ENCODE results near the gene CABP7. TPM values are rescaled to one million over a fixed set of nuclear protein-coding genes. Genes with fewer than 3 reads are reported as not detected.

Gene CABP7
- 6.6 and 11.0 TPM in 2 replicates for polyA plus RNA-seq

DNA sequence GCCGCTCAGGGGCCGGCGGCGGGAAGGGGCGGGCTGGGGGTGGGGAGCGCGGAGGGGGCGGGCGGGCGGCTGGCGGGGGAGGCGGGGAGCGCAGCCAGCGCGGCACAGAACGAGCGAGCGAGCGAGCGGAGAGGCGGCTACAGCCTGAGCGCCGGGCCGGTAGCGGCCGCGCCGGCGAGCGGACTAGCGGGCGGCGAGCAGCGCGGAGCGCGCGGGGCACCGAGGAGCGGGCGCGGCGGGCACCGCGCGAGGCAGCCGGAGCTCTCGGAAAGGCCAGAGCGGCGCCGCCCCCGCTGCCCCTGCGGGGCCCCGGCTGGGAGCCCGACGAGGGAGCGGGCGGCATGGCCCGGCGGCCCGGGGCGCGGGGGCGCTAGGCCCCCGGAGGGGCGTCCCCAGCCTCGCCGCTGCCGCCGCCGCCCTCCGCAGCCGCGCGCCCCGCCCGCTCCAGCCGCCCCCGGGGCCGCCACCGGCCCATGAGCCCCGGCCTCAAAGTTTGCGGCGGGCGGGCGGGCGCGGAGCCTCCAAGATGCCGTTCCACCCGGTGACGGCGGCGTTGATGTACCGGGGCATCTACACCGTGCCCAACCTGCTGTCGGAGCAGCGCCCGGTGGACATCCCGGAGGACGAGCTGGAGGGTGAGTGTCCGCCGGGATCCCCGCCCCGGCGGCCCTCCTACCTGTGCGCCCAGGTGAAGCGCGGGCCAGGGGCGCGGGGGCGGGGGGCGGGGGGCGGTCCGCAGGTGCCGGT is at the start of gene CABP7:
TSS of gene CABP7 (plus strand) at position 105 of the 747 bp plus-strand sequence. CDS start at position 527, 422 bp downstream.

GRCh38 chr22:29766632-29767170 is 46.9 kb downstream of the CABP7 start, which contains the start of gene ZMAT5:
Gene ZMAT5 (minus strand): TSS chr22:29767007. CDS start chr22:29748544, 18,463 bp downstream.

DNA sequence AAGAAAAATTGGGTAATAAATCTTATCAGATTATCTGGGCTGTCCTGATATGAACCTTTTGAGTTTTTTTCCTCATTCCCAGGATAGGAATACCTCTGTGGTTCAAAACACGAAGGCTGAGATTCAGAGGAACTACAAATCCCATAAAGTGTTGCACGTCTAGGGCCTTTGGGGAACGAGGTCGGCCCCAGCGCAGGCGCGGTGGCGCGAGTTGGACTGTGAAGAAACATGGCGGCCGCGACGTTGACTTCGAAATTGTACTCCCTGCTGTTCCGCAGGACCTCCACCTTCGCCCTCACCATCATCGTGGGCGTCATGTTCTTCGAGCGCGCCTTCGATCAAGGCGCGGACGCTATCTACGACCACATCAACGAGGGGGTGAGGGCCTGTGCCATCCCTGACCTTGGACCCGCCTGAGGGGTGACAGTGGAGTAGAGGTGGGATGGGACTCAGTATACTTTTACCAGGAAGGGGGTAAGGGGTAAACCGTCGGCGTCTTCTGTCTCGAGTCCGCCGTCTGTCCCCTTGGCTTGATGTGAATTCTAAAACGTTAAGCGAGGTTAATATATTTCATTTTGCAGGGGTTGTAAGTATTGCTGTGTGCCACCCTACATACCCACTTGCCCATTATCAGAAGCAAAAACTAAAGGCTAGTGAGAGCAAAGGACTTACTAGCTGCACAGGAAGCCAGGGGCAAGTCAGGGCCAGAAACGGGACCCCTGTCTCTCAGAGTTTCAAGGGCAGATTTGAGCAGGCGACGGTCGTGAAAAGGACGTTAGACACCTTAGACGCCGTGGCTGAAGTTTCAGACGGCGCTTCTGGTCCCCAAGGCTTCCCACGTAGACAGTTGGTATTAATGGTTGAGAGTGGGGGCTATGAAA is 47.6 kb downstream of the CABP7 start, which contains the start of gene UQCR10:
TSS of gene UQCR10 (plus strand) at position 199 of the 881 bp plus-strand sequence. CDS start at position 229, 30 bp downstream.

Other genes with a start within 250 kb of the CABP7 start
- 343 and 353 TPM in 2 replicates for gene NEFH, start 239.8 kb upstream of the CABP7 start, polyA plus RNA-seq
- 5.8 and 15.3 TPM in 2 replicates for gene THOC5, start 166.2 kb upstream of the CABP7 start, polyA plus RNA-seq
- gene NIPSNAP1, start 138.9 kb upstream of the CABP7 start, polyA plus RNA-seq: 18.9 and 39.4 TPM in 2 replicates
- gene NF2, start 116.4 kb upstream of the CABP7 start, polyA plus RNA-seq: 5.0 TPM in 2 replicates
- gene ZMAT5, start 47.0 kb downstream of the CABP7 start, polyA plus RNA-seq: 1.3 and 9.2 TPM in 2 replicates
- gene UQCR10, start 47.4 kb downstream of the CABP7 start, polyA plus RNA-seq: 1,525 and 1,754 TPM in 2 replicates
- gene ASCC2, start 118.3 kb downstream of the CABP7 start, polyA plus RNA-seq: 3.8 and 4.3 TPM in 2 replicates
- gene MTMR3, start 163.2 kb downstream of the CABP7 start, polyA plus RNA-seq: 3.9 and 6.5 TPM in 2 replicates